ENCODE data around the gene FBL.

The FBL gene

GRCh38 chr19:39846678-39847486, 703 bp upstream of the FBL start:
- H2AFZ ChIP-seq = peak overlapping the region; percentile 97
- H3K36me3 ChIP-seq (ENCODE audit: control insufficient read depth, insufficient read depth, low read length) = no peaks in the 10 kb centered on the region
- H3K4me1 ChIP-seq = peaks cover 8% of the 10 kb centered on the region
- peaks cover 24% of the 10 kb centered on the region for H3K79me2 ChIP-seq
- peak overlapping the region; percentile 91 for H3K4me3 ChIP-seq (ENCODE audit: low read depth, low read length)
- H3K27ac ChIP-seq = peak overlapping the region; percentile 77
- no peaks in the 10 kb centered on the region for H3K27me3 ChIP-seq (ENCODE audit: control insufficient read depth, insufficient read depth, low read length)
- H3K4me2 ChIP-seq (ENCODE audit: low read length) = peak overlapping the region; percentile 88
- H3K9ac ChIP-seq = no peak overlapping the region
- TF ChIP-seq CTCF (IDR thresholded peaks at IDR 0.05) = no peak
- no peaks in the 10 kb centered on the region for H3K9me3 ChIP-seq (ENCODE audit: control insufficient read depth, low read length)

GRCh38 chr19:39845584-39845932, 621 bp downstream of the FBL start:
- Histone ChIP-seq H3K27ac (peak overlapping the region; percentile 77), H2AFZ (peak overlapping the region; percentile 97), H3K36me3 (ENCODE audit: control insufficient read depth, insufficient read depth, low read length) (no peaks in the 10 kb centered on the region), H3K79me2 (peaks cover 24% of the 10 kb centered on the region), H3K4me3 (ENCODE audit: low read depth, low read length) (peak overlapping the region; percentile 91), H3K9me3 (ENCODE audit: control insufficient read depth, low read length) (no peaks in the 10 kb centered on the region), H3K27me3 (ENCODE audit: control insufficient read depth, insufficient read depth, low read length) (no peaks in the 10 kb centered on the region), H3K4me1 (peaks cover 8% of the 10 kb centered on the region), H3K4me2 (ENCODE audit: low read length) (peak overlapping the region; percentile 88), H3K9ac (no peak overlapping the region)
- no peak for TF ChIP-seq CTCF (IDR thresholded peaks at IDR 0.05)

- Histone ChIP-seq H2AFZ (no peak overlapping the region), H3K27ac (no peak overlapping the region), H3K27me3 (ENCODE audit: control insufficient read depth, insufficient read depth, low read length) (no peaks in the 10 kb centered on the region), H3K4me2 (ENCODE audit: low read length) (peak overlapping the region; percentile 88), H3K9me3 (ENCODE audit: control insufficient read depth, low read length) (no peaks in the 10 kb centered on the region), H3K36me3 (ENCODE audit: control insufficient read depth, insufficient read depth, low read length) (no peaks in the 10 kb centered on the region), H3K9ac (no peak overlapping the region), H3K4me3 (ENCODE audit: low read depth, low read length) (peak overlapping the region; percentile 91), H3K4me1 (peaks cover 8% of the 10 kb centered on the region), H3K79me2 (peaks cover 24% of the 10 kb centered on the region)
- no peak for TF ChIP-seq CTCF (IDR thresholded peaks at IDR 0.05)
Measured at GRCh38 chr19:39845172-39845571, 1.0 kb downstream of the FBL start.

GRCh38 chr19:39843919-39844793, 2.0 kb downstream of the FBL start:
- TF ChIP-seq CTCF (IDR thresholded peaks at IDR 0.05) = peak; percentile 67
- no peak overlapping the region for H3K27ac ChIP-seq
- H3K4me3 ChIP-seq (ENCODE audit: low read depth, low read length) = no peak overlapping the region
- no peaks in the 10 kb centered on the region for H3K9me3 ChIP-seq (ENCODE audit: control insufficient read depth, low read length)
- no peaks in the 10 kb centered on the region for H3K27me3 ChIP-seq (ENCODE audit: control insufficient read depth, insufficient read depth, low read length)
- no peaks in the 10 kb centered on the region for H3K36me3 ChIP-seq (ENCODE audit: control insufficient read depth, insufficient read depth, low read length)
- H2AFZ ChIP-seq = no peak overlapping the region
- H3K79me2 ChIP-seq = peaks cover 24% of the 10 kb centered on the region
- no peak overlapping the region for H3K4me2 ChIP-seq (ENCODE audit: low read length)
- H3K9ac ChIP-seq = no peak overlapping the region
- peaks cover 8% of the 10 kb centered on the region for H3K4me1 ChIP-seq
